Cerebellar nuclear complex (tissue), 1 donor: ENCODE results near the gene SNX8.
A peak's percentile ranks its signal among the peaks of the same experiment; 100 is the strongest.

ENCODE experiments used
- DNase-seq, 2 experiments: peaks; one replicate each; lab custom pipeline; 2025; lab: John Stamatoyannopoulos, UW

The SNX8 gene

GRCh38 chr7:2290877-2291276 is 23.4 kb downstream of the SNX8 start:
- no peak for DNase-seq

GRCh38 chr7:2289621-2290020 is 24.6 kb downstream of the SNX8 start:
- no peak for DNase-seq

GRCh38 chr7:2289111-2289586 is 25.1 kb downstream of the SNX8 start:
- no peak for DNase-seq

- no peak for DNase-seq
These were observed 25.7 kb downstream of the SNX8 start for GRCh38 chr7:2288503-2288902.

DNA sequence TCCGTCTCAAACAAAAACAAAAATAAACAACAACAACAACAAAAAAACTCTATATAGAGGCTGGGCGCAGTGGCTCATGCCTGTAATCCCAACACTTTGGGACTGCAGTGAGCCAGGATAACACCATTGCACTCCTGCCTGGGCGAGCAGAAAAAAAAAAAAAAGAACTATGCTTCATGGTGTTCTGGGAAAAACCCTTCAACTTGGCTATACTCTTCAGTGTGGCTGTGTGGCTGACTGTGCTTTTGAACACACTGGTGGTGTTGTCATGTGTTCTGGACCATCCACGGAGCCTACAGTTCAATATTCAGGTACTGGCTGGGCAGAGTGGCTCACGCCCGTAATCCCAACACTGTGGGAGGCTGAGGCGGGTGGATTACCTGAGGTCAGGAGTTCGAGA is 26.5 kb downstream of the SNX8 start:
- no peak for DNase-seq

GRCh38 chr7:2283074-2283473 is 31.2 kb downstream of the SNX8 start:
- no peak for DNase-seq

GRCh38 chr7:2282185-2282751 is 32.0 kb downstream of the SNX8 start:
- DNase-seq, result no peak

- DNase-seq, result peak in 1 of 2 experiments; percentile 33
These were observed 32.7 kb downstream of the SNX8 start for GRCh38 chr7:2281541-2281940.

GRCh38 chr7:2280424-2280823 is 33.8 kb downstream of the SNX8 start:
- no peak for DNase-seq

DNA sequence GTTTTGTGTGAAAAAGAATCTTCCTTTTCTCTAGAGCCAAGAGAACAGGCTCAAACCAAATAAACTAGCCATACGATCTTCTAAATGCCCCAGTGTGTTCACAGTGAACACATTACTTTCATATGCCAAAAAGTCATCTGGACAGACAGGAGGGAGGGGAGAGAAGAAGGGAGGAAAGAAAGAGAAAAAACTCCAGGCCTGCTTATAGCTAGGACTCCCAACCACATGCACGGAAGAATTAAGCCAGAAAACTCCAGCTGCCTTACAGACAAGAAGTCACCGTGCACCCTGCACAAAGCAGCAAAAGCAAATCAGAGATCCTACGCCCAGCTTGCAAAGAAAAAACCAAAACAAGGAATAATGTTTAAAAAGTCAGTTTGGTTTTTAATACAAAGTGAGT is 34.3 kb downstream of the SNX8 start:
- no peak for DNase-seq

DNA sequence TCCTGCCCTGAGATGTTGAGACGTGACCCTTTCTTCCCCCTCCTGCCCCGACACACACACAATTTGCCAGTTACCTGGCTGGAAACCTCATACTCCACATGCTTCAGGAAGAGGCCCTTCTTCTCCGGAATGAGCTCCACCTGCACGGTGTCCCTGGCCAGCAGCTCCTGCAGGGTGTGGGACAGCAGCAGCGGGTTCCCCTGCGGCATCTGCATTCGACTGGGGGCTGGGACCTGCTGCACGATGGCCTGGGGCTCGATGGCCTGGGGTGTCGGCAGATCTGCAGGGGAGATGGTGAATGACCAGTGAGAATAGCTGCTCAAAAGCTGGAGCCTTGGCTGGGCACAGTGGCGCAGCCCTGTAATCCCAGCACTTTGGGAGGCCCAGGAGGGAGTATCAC is 36.2 kb downstream of the SNX8 start:
- no peak for DNase-seq

DNA sequence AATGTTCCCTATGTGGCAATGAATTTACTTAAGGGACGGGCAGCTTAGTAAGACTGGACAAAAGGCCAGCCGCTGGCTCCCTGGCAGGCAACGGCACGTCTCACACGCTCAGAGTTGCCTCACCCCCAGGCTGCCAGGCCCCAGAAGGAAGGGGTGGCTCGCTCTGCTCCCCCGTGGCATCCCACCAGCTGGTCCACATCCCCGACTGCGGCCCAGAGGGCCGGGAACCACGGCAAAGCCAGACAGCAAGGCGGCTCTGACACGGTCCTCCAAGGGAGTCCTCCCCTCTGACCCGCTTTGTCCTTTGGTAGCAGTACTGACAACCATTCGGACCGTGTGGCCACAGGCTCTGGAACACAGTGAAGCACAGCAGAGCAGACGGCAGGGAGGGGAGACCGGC is 38.1 kb downstream of the SNX8 start:
- no peak for DNase-seq

- DNase-seq, result no peak
These were observed 39.1 kb downstream of the SNX8 start for GRCh38 chr7:2275101-2275500.

- no peak for DNase-seq
These were observed 39.6 kb downstream of the SNX8 start for GRCh38 chr7:2274666-2275065.

- DNase-seq, result peak in 1 of 2 experiments; percentile 39
These were observed 40.4 kb downstream of the SNX8 start for GRCh38 chr7:2273866-2274265.

- no peak for DNase-seq
These were observed 42.2 kb downstream of the SNX8 start for GRCh38 chr7:2272031-2272430.

DNA sequence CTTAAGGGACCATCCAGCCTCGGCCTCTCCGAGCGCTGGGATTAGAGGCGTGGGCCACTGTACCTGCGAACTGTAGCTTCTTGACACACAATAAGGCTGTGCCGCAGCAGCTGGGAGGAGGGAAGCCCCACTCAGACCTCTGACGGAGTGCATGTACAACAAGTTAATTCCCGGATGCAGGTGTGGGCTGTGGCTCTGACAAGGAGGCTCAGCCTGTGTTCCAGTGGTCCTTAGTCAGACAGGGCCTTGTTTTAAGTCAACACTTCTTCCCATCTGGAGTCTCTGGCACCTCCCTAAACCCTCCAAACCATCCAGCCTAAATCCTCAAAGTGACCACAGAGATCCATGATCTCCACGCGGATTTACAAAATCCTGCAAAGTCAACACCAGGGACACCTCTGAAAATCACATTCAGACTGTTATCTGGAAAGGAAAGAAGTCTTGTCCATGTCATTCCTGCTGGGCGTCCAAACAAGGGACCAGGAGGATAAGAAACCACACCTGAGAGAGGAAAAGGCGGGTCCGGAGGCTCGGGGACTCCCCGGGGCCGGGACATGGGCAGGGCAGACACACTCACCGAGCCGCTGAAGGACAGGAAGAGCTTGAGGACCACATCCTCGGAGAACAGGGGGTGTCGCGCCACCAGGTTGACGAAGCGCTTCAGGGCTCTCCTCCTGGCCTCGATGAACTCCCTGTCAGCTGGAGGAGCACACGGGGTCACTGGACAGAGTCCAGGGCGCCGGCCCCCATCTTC is 42.8 kb downstream of the SNX8 start:
- no peak for DNase-seq

- no peak for DNase-seq
These were observed 43.7 kb downstream of the SNX8 start for GRCh38 chr7:2270495-2270894.

DNA sequence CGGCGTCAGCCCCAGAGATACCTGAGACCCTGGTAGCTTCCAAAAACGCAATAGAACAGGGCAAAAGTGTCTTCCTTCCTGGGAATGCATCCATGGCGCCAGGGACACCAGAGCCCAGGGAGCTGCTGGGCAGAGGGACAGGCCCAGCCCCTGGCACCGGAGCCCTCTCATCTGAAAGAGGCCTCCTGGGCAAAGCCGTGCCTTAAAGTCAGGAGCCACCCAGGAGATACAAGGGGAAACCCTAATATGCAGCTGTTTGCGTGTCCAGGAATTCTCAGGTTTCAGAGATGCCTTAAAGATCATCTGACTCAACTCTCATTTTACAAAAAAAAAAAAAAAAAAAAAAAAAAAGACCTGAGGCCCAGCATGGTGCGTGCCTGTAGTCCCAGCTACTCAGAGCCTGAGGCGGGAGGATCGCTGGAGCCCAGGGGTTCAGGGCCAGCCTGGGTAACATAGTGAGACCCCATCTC is 44.2 kb downstream of the SNX8 start:
- no peak for DNase-seq

GRCh38 chr7:2269089-2269990 is 44.9 kb downstream of the SNX8 start:
- peak in 1 of 2 experiments; percentile 13 for DNase-seq

DNA sequence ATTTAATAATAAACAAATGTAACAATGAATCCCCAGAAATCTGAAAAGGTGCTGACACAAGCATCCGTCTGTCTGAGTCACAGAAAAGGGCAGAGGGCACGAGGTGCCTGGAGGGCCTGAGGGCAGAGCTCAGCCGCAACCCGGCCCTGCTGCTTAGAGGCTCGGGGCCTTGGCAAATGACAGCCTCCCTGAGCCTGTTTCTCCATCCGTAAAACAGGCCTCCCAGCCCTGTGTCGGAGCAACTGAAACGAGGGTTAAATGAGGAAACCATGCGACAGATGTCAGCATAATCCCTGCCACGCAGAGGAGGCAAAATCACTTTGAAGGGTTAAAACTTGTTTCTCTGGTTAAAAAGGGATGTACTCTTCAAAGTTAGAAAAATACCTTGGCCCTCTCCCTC is 47.3 kb downstream of the SNX8 start:
- DNase-seq, result no peak

DNA sequence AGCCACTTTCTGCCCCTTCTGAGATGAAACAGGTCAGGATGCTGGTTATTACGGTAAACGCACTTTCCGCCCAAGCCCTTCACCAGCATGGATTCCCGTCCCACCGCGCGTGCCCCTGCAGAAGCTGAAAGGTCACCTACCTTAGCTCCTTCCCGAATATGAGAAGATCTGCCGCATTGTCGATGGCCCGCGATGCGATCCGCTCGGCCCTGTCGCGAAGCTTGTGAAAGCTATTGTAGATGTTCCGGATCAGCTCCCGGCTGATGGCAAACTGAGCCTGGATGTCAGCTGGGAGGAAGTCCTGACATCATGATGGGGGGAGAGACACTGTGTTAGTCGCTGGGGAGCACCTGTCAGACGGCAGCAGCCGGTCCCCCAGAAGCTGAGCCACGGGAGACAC is 50.1 kb downstream of the SNX8 start:
- no peak for DNase-seq

GRCh38 chr7:2263176-2263575 is 51.1 kb downstream of the SNX8 start:
- DNase-seq, result no peak
